A204.1 (cell line): ENCODE data around the gene SLC26A3.
A peak's percentile ranks its signal among the peaks of the same experiment; 100 is the strongest.

Experiments used
- FAIRE-seq: peaks from 2 replicates; lab custom pipeline; 2012; peaks lifted over from hg19 to GRCh38; lab: Jason Lieb, UNC

SLC26A3 gene

GRCh38 chr7:107743567-107744344, 59.3 kb downstream of the SLC26A3 start, which contains the start of gene CBLL1:
Gene CBLL1, plus strand, starts transcription at chr7:107744142. Its CDS starts 22 bp downstream, at chr7:107744164.
- peak; percentile 92 for FAIRE-seq

GRCh38 chr7:107742678-107743566, 60.1 kb downstream of the SLC26A3 start:
- FAIRE-seq = no peak

- FAIRE-seq = no peak
Observed at GRCh38 chr7:107728276-107728675, 74.7 kb downstream of the SLC26A3 start.

GRCh38 chr7:107726356-107727130, 76.5 kb downstream of the SLC26A3 start:
- no peak for FAIRE-seq

GRCh38 chr7:107725138-107725740, 77.8 kb downstream of the SLC26A3 start:
- FAIRE-seq = peak; percentile 99

- no peak for FAIRE-seq
Observed at GRCh38 chr7:107723255-107723654, 79.8 kb downstream of the SLC26A3 start.

- FAIRE-seq = no peak
Observed at GRCh38 chr7:107721286-107721685, 81.7 kb downstream of the SLC26A3 start.

- no peak for FAIRE-seq
Observed at GRCh38 chr7:107718456-107719193, 84.4 kb downstream of the SLC26A3 start.

- no peak for FAIRE-seq
Observed at GRCh38 chr7:107715531-107715930, 87.5 kb downstream of the SLC26A3 start.
